Left renal cortex interstitium (tissue), 4 donors: ENCODE data around the gene PMVK. TPM values are rescaled to one million over a fixed set of nuclear protein-coding genes. Genes with fewer than 3 reads are reported as not detected.

Source experiments
- DNase-seq, 4 donors: peaks; one replicate each; pipeline ENCODE4 v3.0.0-alpha.2; 2013; ENCODE audit warnings: low read depth in 4 of 4, low spot score in 2 of 4, missing footprints in 1 of 4
- polyA plus RNA-seq, 4 donors: library from polyadenylated mRNA; unstranded; fragments of 120-200 nt; gene quantifications; one replicate each; pipeline ENCODE4 v1.2.1, GENCODE V29; 2013; ENCODE audit not compliant: insufficient read length in 4 of 4

PMVK gene
- polyA plus RNA-seq, 4 donors: 36.4 to 48.0 (median 41.3) TPM

GRCh38 chr1:154883919-154884868, 52.3 kb downstream of the PMVK start:
- DNase-seq: no peak

GRCh38 chr1:154881820-154882535, 54.5 kb downstream of the PMVK start:
- DNase-seq: no peak

GRCh38 chr1:154880671-154881070, 55.8 kb downstream of the PMVK start:
- no peak for DNase-seq

- DNase-seq: no peak
Observed at GRCh38 chr1:154879038-154879421, 57.5 kb downstream of the PMVK start.

GRCh38 chr1:154878371-154879037, 58.0 kb downstream of the PMVK start:
- no peak for DNase-seq

GRCh38 chr1:154877370-154877974, 59.0 kb downstream of the PMVK start:
- DNase-seq: no peak

- no peak for DNase-seq
Observed at GRCh38 chr1:154876842-154877369, 59.6 kb downstream of the PMVK start.

Other genes starting within 250 kb of the PMVK start
- gene KCNN3, start 66.4 kb downstream of the PMVK start, polyA plus RNA-seq: 1 to 10 TPM; 2.4 to 3.3 (median 2.5) TPM
- 10 to 100 TPM; 68.3 to 81.2 (median 73.6) TPM for gene PBXIP1, start 19.4 kb upstream of the PMVK start, polyA plus RNA-seq
- 10 to 100 TPM; 41.4 to 51.2 (median 47.0) TPM for gene PYGO2, start 25.1 kb upstream of the PMVK start, polyA plus RNA-seq
- gene SHC1, start 34.0 kb upstream of the PMVK start, polyA plus RNA-seq: 10 to 100 TPM; 71.9 to 91.5 (median 80.8) TPM
- 10 to 100 TPM; 82.3 to 99.0 (median 91.8) TPM for gene CKS1B, start 38.0 kb upstream of the PMVK start, polyA plus RNA-seq
- 10 to 100 TPM; 27.4 to 38.7 (median 32.6) TPM for gene FLAD1, start 46.6 kb upstream of the PMVK start, polyA plus RNA-seq
- 1 to 10 TPM in 1 of 4 donors, under 1 TPM in 3; 0.27 to 1.4 (median 0.60) TPM for gene LENEP, start 56.9 kb upstream of the PMVK start, polyA plus RNA-seq
- 10 to 100 TPM; 11.8 to 17.9 (median 15.4) TPM for gene ZBTB7B, start 66.1 kb upstream of the PMVK start, polyA plus RNA-seq
- 1 to 10 TPM; 1.1 to 2.5 (median 1.9) TPM for gene DCST2, start 97.1 kb upstream of the PMVK start, polyA plus RNA-seq
- under 1 TPM; 0.14 to 0.44 (median 0.35) TPM for gene DCST1, start 97.1 kb upstream of the PMVK start, polyA plus RNA-seq
- gene ADAM15, start 114.6 kb upstream of the PMVK start, polyA plus RNA-seq: 10 to 100 TPM; 36.7 to 55.8 (median 55.4) TPM
- 10 to 100 TPM; 18.1 to 24.5 (median 21.3) TPM for gene EFNA4, start 127.0 kb upstream of the PMVK start, polyA plus RNA-seq
- gene EFNA3, start 142.1 kb upstream of the PMVK start, polyA plus RNA-seq: 1 to 10 TPM; 4.9 to 9.4 (median 6.7) TPM
- 10 to 100 TPM; 58.7 to 76.2 (median 70.8) TPM for gene EFNA1, start 191.2 kb upstream of the PMVK start, polyA plus RNA-seq
- gene SLC50A1, start 199.1 kb upstream of the PMVK start, polyA plus RNA-seq: 10 to 100 TPM; 51.5 to 61.1 (median 55.4) TPM
- gene DPM3, start 203.8 kb upstream of the PMVK start, polyA plus RNA-seq: 10 to 100 TPM; 31.3 to 64.7 (median 45.2) TPM
- gene KRTCAP2, start 236.6 kb upstream of the PMVK start, polyA plus RNA-seq: 100 to 1,000 TPM; 124 to 166 (median 137) TPM
- 1 to 10 TPM; 2.7 to 6.4 (median 4.9) TPM for gene TRIM46, start 237.1 kb upstream of the PMVK start, polyA plus RNA-seq